ENCODE results near the gene CCDC34.

Gene CCDC34

DNA sequence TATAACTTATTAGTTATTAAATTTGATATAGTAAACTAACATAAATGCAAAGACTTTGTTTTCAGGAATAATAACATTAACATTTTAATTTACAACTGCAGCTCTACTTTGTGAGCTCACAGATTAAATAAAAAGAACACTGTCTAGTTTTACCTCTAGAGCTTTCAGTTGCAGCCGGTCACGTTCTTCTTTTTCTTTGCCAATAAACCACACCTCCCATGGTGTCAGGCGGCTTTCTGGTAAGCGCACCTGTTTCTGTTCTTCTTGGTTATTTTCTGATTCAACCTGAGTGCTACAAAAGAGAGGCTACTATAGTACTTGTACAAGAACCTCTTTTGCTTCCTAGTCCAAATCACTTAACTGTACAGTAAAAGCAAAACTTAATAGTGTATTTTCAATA, 5.8 kb downstream of the CCDC34 start:
- DNase-seq (ENCODE audit: low spot score), result no peak
- ChIA-PET CTCF (interaction anchor here (0.6 kb wide), 1 partner anchor 30 kb away, joined by 3 read pairs; no protein-coding TSS in a partner anchor), POLR2A (ENCODE audit: low non-redundant PET) (no interaction called here)
- no peak overlapping the region for H3K27ac ChIP-seq
- TF ChIP-seq, protein P1, sequence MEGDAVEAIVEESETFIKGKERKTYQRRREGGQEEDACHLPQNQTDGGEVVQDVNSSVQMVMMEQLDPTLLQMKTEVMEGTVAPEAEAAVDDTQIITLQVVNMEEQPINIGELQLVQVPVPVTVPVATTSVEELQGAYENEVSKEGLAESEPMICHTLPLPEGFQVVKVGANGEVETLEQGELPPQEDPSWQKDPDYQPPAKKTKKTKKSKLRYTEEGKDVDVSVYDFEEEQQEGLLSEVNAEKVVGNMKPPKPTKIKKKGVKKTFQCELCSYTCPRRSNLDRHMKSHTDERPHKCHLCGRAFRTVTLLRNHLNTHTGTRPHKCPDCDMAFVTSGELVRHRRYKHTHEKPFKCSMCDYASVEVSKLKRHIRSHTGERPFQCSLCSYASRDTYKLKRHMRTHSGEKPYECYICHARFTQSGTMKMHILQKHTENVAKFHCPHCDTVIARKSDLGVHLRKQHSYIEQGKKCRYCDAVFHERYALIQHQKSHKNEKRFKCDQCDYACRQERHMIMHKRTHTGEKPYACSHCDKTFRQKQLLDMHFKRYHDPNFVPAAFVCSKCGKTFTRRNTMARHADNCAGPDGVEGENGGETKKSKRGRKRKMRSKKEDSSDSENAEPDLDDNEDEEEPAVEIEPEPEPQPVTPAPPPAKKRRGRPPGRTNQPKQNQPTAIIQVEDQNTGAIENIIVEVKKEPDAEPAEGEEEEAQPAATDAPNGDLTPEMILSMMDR (conservative IDR thresholded peaks at IDR 0.05; ENCODE audit: low read depth), result no peak

DNA sequence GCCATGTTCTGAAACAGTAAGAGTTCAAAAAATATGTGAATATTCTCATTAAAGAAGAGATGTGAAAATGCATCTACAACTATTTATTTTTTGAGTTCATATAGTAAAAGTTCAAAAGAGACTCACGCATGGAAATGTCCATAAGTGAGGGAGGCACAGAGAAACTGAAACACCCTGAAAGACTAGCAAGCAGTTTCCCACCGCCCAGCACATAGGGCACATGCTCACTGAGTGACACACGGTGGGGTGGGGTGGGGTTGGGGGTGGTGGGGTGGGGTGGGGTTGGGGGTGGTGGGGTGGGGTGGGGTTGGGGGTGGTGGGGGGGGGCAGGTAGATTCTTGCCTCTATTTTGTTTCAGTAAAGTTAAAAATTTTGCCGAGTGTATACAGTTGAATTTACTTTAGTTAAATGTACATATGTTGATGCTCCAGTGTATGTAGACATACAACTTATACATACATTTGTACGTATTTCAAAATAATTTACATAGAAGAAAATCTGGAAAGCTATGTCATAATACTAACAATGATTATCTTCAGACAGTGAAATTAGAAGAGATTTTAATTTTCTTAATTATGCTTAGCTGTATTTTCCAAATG, 6.3 kb downstream of the CCDC34 start:
- TF ChIP-seq, protein P1 (conservative IDR thresholded peaks at IDR 0.05; ENCODE audit: low read depth), result no peak
- ChIA-PET POLR2A (ENCODE audit: low non-redundant PET) (no interaction called here), CTCF (interaction anchor here (0.6 kb wide), 1 partner anchor 29 kb away, joined by 3 read pairs; no protein-coding TSS in a partner anchor)
- no peak for DNase-seq (ENCODE audit: low spot score)
- no peak overlapping the region for H3K27ac ChIP-seq

DNA sequence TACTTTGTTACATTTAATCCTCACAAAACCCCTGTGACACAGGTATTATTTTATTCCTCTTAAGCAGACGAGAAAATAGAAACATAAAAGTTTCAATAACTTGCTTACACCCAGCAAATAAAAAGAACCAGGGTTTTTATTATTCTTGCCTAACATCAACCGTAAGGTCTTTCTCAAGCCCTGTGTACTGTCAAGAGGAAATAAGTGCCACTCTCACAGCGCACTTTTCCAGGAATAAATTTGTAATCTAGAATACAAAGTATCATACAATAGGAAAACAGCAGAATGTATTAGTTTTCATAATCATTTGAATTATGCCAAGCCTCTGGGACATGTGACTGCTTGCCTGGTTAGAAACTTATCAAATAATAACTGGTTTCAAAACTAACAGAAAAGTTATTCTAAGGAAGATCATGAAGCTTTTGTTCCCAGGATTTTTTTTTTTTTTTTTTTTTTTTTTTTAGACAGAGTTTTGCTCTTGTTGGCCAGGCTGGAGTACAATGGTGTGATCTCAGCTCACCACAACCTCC, 7.4 kb downstream of the CCDC34 start:
- no peak for DNase-seq (ENCODE audit: low spot score)
- TF ChIP-seq, protein P1 (conservative IDR thresholded peaks at IDR 0.05; ENCODE audit: low read depth), result no peak
- ChIA-PET CTCF (no interaction called here), POLR2A (ENCODE audit: low non-redundant PET) (no interaction called here)
- no peak overlapping the region; the same call in 1 of the 2 replicates for H3K27ac ChIP-seq

GRCh38 chr11:27354359-27354965, 8.6 kb downstream of the CCDC34 start:
- ChIA-PET CTCF (no interaction called here), POLR2A (ENCODE audit: low non-redundant PET) (no interaction called here)
- DNase-seq (ENCODE audit: low spot score), result no peak
- TF ChIP-seq, protein P1 (conservative IDR thresholded peaks at IDR 0.05; ENCODE audit: low read depth), result no peak
- H3K27ac ChIP-seq, result no peak overlapping the region

DNA sequence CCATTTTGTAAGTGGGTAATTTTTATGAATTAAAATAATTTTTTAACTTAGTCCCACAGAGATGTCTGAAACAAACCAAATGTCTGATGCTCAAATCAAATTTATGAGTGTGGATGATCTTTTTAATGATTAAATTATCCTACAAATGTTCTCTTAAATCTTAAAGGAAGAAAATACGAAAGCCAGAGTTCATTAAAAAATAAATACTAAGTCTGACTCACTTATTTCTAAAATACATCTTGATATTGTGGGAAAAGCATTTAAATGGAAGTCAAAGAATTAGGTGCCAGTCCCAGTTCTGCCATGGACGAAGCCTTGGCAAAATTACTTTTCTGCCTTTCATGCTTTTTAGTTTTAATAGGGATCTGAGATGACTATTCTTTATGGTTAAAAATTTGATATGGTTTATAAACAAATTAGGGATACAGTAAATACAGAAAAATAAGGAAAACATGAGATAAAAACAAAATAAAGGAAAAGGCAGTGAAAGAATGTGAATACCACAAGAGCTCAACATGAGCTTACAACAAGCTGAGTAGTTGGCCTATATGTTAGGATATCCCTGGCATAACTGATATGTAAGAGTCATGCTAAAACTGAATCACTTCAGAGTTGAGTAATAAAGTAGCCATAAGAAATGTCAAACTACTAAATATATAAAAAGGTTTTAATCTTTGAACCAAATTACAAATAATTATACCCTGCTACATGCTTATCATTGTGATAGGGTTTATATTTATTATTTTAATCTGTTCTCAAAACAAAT, 9.2 kb downstream of the CCDC34 start:
- ChIA-PET POLR2A (ENCODE audit: low non-redundant PET) (no interaction called here), CTCF (no interaction called here)
- no peak overlapping the region for H3K27ac ChIP-seq
- no peak for DNase-seq (ENCODE audit: low spot score)
- TF ChIP-seq, protein P1 (conservative IDR thresholded peaks at IDR 0.05; ENCODE audit: low read depth), result no peak

GRCh38 chr11:27352781-27353180, 10.2 kb downstream of the CCDC34 start:
- POLR2A ChIA-PET (ENCODE audit: low non-redundant PET), result no interaction called here
- H3K27ac ChIP-seq, result no peak overlapping the region

More at GRCh38 chr11:27352781-27353180, 10.2 kb downstream of the CCDC34 start:
- CTCF ChIA-PET, result interaction anchor here (0.6 to 0.8 kb wide), 2 partner anchors 145 to 731 kb away, joined by 3 to 4 read pairs; no protein-coding TSS in a partner anchor
- TF ChIP-seq, protein P1 (conservative IDR thresholded peaks at IDR 0.05; ENCODE audit: low read depth), result no peak
- DNase-seq (ENCODE audit: low spot score), result no peak

Measured in RWPE1 (cell line).